Stimulated activated CD8-positive, alpha-beta memory T cell treated with anti-CD3 and anti-CD28 coated beads, Interleukin-7, amount 100 ng/mL, for 24 hours (primary cell): Measurements from ENCODE around the gene RAB39B.

Experiments
- DNase-seq: peaks from one replicate; pipeline ENCODE4 v3.0.0-alpha.2; 2020; ENCODE audit warnings: low read depth

Gene RAB39B

GRCh38 chrX:155215443-155216178, 48.7 kb downstream of the RAB39B start:
- no peak for DNase-seq

DNA sequence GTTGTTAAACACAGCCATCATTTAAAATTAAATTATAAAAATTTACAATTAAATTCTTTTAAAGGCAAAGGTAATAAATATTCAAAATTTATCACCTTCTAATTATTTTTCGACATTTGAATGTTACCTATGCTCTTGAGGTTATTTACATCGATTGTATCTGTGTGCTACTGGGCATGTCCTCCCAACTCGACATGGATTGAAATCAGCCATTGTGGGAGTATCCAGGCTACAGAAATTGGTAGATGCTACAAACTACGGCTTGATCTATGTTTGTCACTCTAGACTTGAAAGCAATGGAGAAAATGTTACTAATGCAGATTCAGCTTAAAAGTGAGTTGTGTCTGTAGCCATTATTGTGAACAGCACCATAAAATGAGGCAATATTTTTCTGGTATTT, 50.6 kb downstream of the RAB39B start:
- DNase-seq: no peak

GRCh38 chrX:155211208-155211607, 53.1 kb downstream of the RAB39B start:
- no peak for DNase-seq
